ENCODE measurements around the gene KRT71. TPM values are rescaled to one million over a fixed set of nuclear protein-coding genes. Genes with fewer than 3 reads are reported as not detected.
A peak's percentile ranks its signal among the peaks of the same experiment; 100 is the strongest.

The KRT71 gene
- total and polyA plus RNA-seq, 2 of the 8 experiments (the other 6 are each of a cell fraction or from before 2014, with no cell fraction given) = not detected

DNA sequence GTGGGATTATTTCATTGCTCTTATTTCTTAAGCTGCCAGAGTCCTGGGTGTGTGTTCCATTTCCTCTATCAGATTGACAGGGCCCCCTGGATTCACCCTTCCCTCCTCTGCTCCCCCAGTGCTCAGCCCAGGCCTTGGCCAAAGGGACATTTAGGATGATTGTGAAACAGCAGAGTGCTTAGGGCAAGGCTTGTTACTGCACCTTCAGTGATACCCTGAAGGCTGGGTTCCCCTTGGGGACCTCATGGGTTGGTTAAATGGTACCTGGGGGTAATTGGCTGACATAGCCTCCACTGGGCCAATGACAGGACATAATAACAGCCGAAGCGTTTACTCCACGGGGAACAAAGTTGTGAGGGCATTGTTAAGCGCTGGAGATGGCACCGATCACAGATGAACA lies 49.6 kb upstream of the KRT71 start:
- Histone ChIP-seq H4K20me1 (replicated peaks in 1 of 2; ENCODE audit: control insufficient read depth in 1 of 2, insufficient read depth in 2 of 2, low read length in 2 of 2) (no peaks in the 10 kb centered on the region), H2BK15ac (ENCODE audit: low read length) (no peak overlapping the region), H2BK5ac (ENCODE audit: low read depth, low read length) (no peak overlapping the region), H3K4me1 (replicated peaks in 1 of 4; ENCODE audit: control insufficient read depth in 3 of 4, insufficient read depth in 4 of 4, low read length in 3 of 4) (no peaks in the 10 kb centered on the region), H3K4ac (replicated peaks; ENCODE audit: insufficient read length, low read depth, low read length) (no peak overlapping the region), H4K5ac (ENCODE audit: insufficient read length, low read depth, low read length) (no peak overlapping the region), H3K27ac (ENCODE audit: low read depth, low read length) (no peak overlapping the region), H3K9ac (replicated peaks in 1 of 4; ENCODE audit: extremely low read depth in 1 of 4, low read depth in 3 of 4, low read length in 3 of 4) (no peak overlapping the region), H3K14ac (ENCODE audit: insufficient read length) (no peak overlapping the region), H3K79me1 (ENCODE audit: low read depth, low read length) (no peaks in the 10 kb centered on the region), H3K18ac (ENCODE audit: extremely low read depth, low read length) (no peak overlapping the region), H3K79me2 (ENCODE audit: control insufficient read depth in 1 of 2, insufficient read depth in 2 of 2, low read length in 2 of 2) (no peaks in the 10 kb centered on the region), H3K23ac (ENCODE audit: insufficient read length) (no peak overlapping the region), H3K4me2 (ENCODE audit: insufficient read depth in 1 of 2, low read depth in 2 of 2, low read length in 2 of 2) (no peak overlapping the region), H3K27me3 (replicated peaks in 1 of 4; ENCODE audit: control insufficient read depth in 3 of 4, extremely low read depth in 1 of 4, insufficient read depth in 3 of 4, low read length in 3 of 4) (peaks cover 0 to 6% (median under 1%) of the 10 kb centered on the region in 4 experiments; a peak in 5 of 7 replicates), H2AK5ac (ENCODE audit: low read depth, low read length) (no peak overlapping the region), H3K56ac (replicated peaks; ENCODE audit: insufficient read length, low read depth, low read length) (no peak overlapping the region), H2AFZ (ENCODE audit: low read length) (no peak overlapping the region), H3K9me3 (ENCODE audit: insufficient read depth in 2 of 2, low read depth in 1 of 2, low read length in 1 of 2) (no peaks in the 10 kb centered on the region; a peak in 2 of 4 replicates), H3K4me3 (ENCODE audit: extremely low read depth in 1 of 4, insufficient read depth in 2 of 4, low read depth in 3 of 4, low read length in 4 of 4) (no peak overlapping the region), H2BK12ac (ENCODE audit: low read depth, low read length) (no peak overlapping the region), H2BK120ac (replicated peaks; ENCODE audit: low read depth, low read length) (no peak overlapping the region), H3K36me3 (ENCODE audit: control insufficient read depth in 2 of 4, insufficient read depth in 4 of 4, low read length in 3 of 4) (no peaks in the 10 kb centered on the region), H3K23me2 (ENCODE audit: low read depth, low read length) (no peaks in the 10 kb centered on the region; the same call in 1 of the 2 replicates), H4K8ac (ENCODE audit: extremely low read depth, insufficient read depth, low read length) (no peak overlapping the region), H4K91ac (replicated peaks; ENCODE audit: insufficient read length, low read length) (no peak overlapping the region), H2BK20ac (ENCODE audit: low read length) (no peak overlapping the region)
- WGBS, 2 experiments (ENCODE audit: extremely low coverage in 1 of 2, insufficient coverage in 1 of 2, insufficient read length in 1 of 2, insufficient replicate concordance in 2 of 2, low coverage in 1 of 2, low lambda C conversion rate in 2 of 2, missing lambda C conversion rate in 1 of 2) = 89% methylated on average over 5 of the region's 5 CpGs; no CpG with 5 or more reads in 1 of the 2 experiments
- DNase-seq (ENCODE audit: low read depth in 1 of 2, low spot score in 2 of 2) = peak in 1 of 2 experiments; percentile 16
- ChIA-PET CTCF (ENCODE audit: partially characterized antibody) (interaction anchor here (0.9 to 1.7 kb wide), 2 partner anchors 8 to 15 kb away, joined by 3 to 4 read pairs; no protein-coding TSS in a partner anchor), POLR2A (ENCODE audit: partially characterized antibody) (no interaction called here)
- FAIRE-seq = no peak
- TF ChIP-seq TBP (IDR thresholded peaks at IDR 0.05; ENCODE audit: low read depth, low read length) (no peak), CTBP2 (IDR thresholded peaks at IDR 0.05; ENCODE audit: borderline replicate concordance, insufficient read depth, insufficient read length, low read length) (no peak), SUZ12 (IDR thresholded peaks at IDR 0.05; ENCODE audit: low read length) (no peak), RAD21 (IDR thresholded peaks at IDR 0.05 in 1 of 2, conservative IDR thresholded peaks at IDR 0.05 in 1 of 2; ENCODE audit: low read depth in 2 of 2, low read length in 2 of 2) (no peak), SIX5 (IDR thresholded peaks at IDR 0.05; ENCODE audit: low read depth, low read length) (no peak), ATF2 (IDR thresholded peaks at IDR 0.05; ENCODE audit: low read length) (no peak), EGR1 (IDR thresholded peaks at IDR 0.05; ENCODE audit: borderline replicate concordance, low read depth, low read length) (no peak)
- TF ChIP-seq, protein P1, sequence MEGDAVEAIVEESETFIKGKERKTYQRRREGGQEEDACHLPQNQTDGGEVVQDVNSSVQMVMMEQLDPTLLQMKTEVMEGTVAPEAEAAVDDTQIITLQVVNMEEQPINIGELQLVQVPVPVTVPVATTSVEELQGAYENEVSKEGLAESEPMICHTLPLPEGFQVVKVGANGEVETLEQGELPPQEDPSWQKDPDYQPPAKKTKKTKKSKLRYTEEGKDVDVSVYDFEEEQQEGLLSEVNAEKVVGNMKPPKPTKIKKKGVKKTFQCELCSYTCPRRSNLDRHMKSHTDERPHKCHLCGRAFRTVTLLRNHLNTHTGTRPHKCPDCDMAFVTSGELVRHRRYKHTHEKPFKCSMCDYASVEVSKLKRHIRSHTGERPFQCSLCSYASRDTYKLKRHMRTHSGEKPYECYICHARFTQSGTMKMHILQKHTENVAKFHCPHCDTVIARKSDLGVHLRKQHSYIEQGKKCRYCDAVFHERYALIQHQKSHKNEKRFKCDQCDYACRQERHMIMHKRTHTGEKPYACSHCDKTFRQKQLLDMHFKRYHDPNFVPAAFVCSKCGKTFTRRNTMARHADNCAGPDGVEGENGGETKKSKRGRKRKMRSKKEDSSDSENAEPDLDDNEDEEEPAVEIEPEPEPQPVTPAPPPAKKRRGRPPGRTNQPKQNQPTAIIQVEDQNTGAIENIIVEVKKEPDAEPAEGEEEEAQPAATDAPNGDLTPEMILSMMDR (IDR thresholded peaks at IDR 0.05; ENCODE audit: control extremely low read depth in 1 of 3, insufficient read depth in 1 of 3, low read depth in 1 of 3, low read length in 3 of 3) = no peak
- TF ChIP-seq, protein P2, sequence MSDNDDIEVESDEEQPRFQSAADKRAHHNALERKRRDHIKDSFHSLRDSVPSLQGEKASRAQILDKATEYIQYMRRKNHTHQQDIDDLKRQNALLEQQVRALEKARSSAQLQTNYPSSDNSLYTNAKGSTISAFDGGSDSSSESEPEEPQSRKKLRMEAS (IDR thresholded peaks at IDR 0.05) = no peak

Measured in H1 (cell line).